ENCODE data around the gene OGFR. TPM values are rescaled to one million over a fixed set of nuclear protein-coding genes. Genes with fewer than 3 reads are reported as not detected.
"Not testable (repeated sequence)": the region's sequence is repeated elsewhere in the genome, so short reads cannot be mapped to it uniquely, and the experiment has no call there.

Gene OGFR
- polyA plus RNA-seq, 6 donors from 2014 or later = 20.6 to 74.6 (median 46.0) TPM

DNA sequence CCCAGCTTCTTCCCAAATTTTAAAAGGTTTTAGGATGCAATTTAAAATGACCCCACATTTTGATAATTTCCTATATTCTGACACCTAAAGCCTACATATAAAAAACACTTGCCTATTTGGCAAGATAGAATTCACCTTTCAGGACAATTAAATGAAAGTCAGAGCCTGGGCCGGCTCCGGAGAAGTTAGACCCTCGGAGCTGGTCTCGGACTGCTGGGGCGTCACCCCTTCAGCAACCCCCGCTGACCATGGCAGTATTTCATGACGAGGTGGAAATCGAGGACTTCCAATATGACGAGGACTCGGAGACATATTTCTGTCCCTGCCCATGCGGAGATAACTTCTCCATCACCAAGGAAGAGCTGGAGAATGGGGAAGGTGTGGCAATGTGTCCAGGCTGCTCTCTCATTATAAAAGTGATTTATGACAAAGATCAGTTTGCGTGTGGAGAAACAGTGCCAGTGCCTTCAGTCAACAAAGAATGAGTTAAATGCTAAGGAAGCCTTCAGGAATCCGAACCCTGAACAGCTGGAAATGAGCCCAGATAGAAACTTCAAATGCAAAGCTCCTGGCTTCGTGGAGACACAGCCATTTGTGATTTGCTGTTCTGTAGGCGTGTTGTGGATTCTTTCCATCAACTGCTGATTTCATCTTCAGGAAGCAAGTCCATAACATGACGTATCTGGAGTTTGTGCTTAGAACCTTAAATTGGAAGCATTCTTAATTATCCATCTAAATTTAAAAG, 41.0 kb downstream of the OGFR start:
- Mint-ChIP-seq H3K27ac (no peak overlapping the region), H3K9me3 (no peaks in the 10 kb centered on the region), H3K4me1 (peaks cover 0 to 3% (median 1%) of the 10 kb centered on the region in 3 donors), H3K27me3 (no peaks in the 10 kb centered on the region), H3K36me3 (peaks cover 0 to 5% of the 10 kb centered on the region in 2 donors), H3K4me3 (no peak overlapping the region)
- no peak for ATAC-seq (ENCODE audit: low read depth in 2 of 2)
- no peak for DNase-seq

DNA sequence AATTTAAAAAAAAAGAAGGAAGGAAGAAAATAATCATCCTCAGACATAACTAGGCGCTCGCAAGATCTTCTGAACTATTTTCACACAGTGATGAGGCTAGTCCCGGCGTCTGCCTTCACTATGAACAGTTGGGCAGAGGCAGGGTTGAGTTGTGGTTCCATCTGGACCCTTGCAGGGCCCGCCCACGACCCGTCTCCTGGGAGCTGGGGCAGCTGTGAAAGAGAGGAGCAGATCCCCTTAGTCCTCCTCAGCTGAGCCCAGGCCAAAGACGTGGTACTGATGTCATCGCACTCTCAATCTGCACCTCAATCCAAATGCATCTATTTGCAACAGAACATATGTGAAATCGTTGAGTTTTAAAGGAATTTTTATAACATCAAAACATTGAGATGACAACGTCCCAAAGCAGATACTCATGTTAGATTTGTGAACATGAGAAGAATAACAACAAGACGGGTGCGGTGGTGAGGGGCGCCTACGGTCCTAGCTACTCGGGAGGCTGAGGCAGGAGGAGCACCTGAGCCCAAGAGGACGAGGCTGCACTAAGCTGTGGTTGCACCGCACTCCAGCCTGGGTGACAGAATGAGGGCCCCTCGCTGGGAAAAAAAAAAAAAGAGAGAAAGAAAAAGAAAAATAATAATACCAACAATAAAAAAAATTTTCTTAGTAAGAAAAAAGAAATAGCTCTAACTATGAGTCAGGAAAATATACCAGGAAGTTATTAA, 41.7 kb downstream of the OGFR start:
- DNase-seq (no peak), ATAC-seq (ENCODE audit: low read depth in 2 of 2) (no peak)
- Mint-ChIP-seq H3K4me3 (no peak overlapping the region), H3K9me3 (no peaks in the 10 kb centered on the region), H3K27ac (peak overlapping the region in 1 of 6 donors; percentile 81), H3K27me3 (no peaks in the 10 kb centered on the region), H3K4me1 (peaks cover 0 to 3% (median 1%) of the 10 kb centered on the region in 3 donors), H3K36me3 (peaks cover 0 to 5% of the 10 kb centered on the region in 2 donors)

DNA sequence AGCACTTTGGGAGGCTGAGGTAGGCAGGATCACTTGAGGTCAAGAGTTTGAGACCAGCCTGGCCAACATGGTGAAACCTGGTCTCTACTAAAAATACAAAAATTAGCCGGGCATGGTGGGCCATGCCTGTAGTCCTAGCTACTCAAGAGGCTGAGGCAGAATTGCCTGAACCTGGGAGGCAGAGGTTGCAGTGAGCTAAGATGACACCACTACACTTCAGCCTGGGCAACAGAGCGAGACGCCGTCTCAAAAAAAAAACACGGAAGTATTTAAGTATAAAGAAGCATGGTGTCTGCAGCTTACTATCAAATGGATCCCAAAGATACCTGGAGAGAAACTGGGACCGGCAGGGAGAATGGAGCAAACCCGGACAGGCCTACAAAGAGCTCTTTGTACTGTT, 44.3 kb downstream of the OGFR start:
- not testable (repeated sequence) for ATAC-seq (ENCODE audit: low read depth in 2 of 2)
- peak overlapping the region in 1 of 6 donors; percentile 32 for H3K27ac Mint-ChIP-seq
- peaks cover 0 to 15% of the 10 kb centered on the region in 2 donors for H3K36me3 Mint-ChIP-seq

DNA sequence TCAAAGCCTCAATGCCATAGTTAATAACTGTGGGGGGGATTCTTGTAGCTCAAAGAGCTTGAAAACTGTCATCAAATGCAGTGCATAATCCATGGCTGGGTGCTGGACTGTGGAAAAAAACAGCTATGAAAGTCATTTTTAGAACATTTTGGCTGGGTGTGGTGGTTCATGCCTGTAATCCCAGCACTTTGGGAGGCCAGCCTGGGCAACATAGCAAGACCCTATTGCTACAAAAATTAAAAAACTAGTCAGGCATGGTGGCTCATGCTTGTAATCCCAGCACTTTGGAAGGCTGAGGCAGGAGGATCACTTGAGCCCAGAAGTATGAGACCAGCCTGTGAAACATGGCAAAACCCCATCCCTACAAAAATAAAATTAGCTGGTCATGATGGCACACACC, 44.8 kb downstream of the OGFR start:
- no peaks in the 10 kb centered on the region for H3K27me3 Mint-ChIP-seq
- H3K9me3 Mint-ChIP-seq = no peaks in the 10 kb centered on the region
- DNase-seq (no peak), ATAC-seq (ENCODE audit: low read depth in 2 of 2) (no peak)
- no peak overlapping the region for H3K4me3 Mint-ChIP-seq
- H3K36me3 Mint-ChIP-seq = peaks cover 0 to 18% of the 10 kb centered on the region in 2 donors
- peaks cover 0 to 7% (median 3%) of the 10 kb centered on the region in 3 donors for H3K4me1 Mint-ChIP-seq
- H3K27ac Mint-ChIP-seq = no peak overlapping the region

More for the DNA sequence above, 44.3 kb downstream of the OGFR start:
- H3K9me3 Mint-ChIP-seq, H3K27me3 Mint-ChIP-seq, DNase-seq, H3K4me1 Mint-ChIP-seq, H3K4me3 Mint-ChIP-seq: not testable (repeated sequence)

DNA sequence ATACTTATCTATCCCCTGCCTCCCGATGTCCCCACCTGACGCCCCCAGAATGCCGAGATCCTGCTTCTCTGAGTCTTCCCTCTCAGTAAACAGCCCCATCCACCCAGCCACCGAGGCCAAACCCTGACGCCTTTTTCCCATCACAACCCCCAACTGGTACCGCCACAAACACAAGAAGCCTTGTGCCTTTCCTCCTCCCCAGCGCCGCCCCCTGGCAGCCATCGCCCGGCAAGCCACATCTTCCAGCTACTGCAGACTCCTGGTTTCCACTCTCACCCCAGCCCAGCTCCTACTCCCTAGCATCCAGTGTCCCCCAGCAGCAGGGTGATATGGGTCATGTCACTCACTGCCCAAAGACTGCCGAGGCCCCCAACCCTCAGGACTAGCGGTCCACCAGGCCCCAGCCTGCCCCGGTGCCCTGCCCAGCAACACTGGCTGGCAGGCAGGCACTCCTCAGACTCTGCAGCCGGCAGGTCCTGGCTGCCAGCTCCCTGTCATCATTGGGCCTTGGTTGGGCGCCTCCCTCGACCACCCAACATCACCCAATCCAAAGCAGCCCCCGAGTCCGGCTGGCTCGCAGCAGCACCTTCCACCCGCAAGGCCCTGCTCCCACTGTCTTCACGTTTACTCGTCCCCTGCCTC, 45.8 kb downstream of the OGFR start:
- ATAC-seq (ENCODE audit: low read depth in 2 of 2) = no peak
- peaks cover 0 to 18% of the 10 kb centered on the region in 2 donors for H3K36me3 Mint-ChIP-seq
- H3K27ac Mint-ChIP-seq = peak overlapping the region in 3 of 6 donors; percentile 65 to 87 (median 86)
- H3K4me3 Mint-ChIP-seq = no peak overlapping the region
- no peak for DNase-seq
- peaks cover 0 to 7% (median 3%) of the 10 kb centered on the region in 3 donors for H3K4me1 Mint-ChIP-seq
- H3K27me3 Mint-ChIP-seq = no peaks in the 10 kb centered on the region
- H3K9me3 Mint-ChIP-seq = no peaks in the 10 kb centered on the region

DNA sequence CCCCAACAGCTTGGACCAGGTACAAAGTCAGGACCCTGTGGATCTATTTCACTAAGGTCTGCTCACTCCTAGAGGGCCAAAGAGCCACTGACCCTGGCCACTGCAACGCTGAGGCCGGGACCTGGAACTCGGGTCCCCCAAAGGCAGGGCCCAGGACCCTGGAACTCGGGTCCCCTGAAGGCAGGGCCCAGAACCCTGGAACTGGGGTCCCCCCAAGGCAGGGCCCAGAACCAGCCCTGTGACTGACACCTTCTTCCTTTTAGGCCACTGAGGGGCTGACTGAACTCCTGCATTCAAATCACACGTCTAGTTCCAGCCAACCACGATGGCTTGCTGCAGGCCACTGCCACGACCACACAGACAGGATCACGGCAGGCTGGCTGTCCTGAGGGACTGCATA, 47.6 kb downstream of the OGFR start:
- no peaks in the 10 kb centered on the region for H3K27me3 Mint-ChIP-seq
- no peak for DNase-seq
- ATAC-seq (ENCODE audit: low read depth in 2 of 2) = no peak
- peaks cover 0 to 7% (median 3%) of the 10 kb centered on the region in 3 donors for H3K4me1 Mint-ChIP-seq
- peaks cover 5 to 16% of the 10 kb centered on the region in 2 donors for H3K36me3 Mint-ChIP-seq
- no peak overlapping the region for H3K27ac Mint-ChIP-seq
- H3K4me3 Mint-ChIP-seq = peak overlapping the region in 1 of 8 donors; percentile 31
- no peaks in the 10 kb centered on the region for H3K9me3 Mint-ChIP-seq

DNA sequence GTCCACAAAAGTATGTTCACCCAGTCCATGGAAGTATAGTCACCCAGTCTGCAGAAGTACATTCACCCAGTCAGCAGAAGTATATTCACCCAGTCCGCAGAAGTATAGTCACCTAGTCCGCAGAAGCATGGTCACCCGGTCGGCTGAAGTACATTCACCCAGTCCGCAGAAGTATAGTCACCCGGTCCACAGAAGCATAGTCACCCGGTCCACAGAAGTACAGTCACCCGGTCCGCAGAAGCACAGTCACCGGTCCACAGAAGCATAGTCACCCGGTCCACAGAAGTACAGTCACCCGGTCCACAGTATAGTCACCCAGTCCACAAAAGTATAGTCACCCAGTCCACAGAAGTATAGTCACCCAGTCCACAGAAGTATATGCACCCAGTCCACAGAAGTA, 48.2 kb downstream of the OGFR start:
- ATAC-seq (ENCODE audit: low read depth in 2 of 2) = no peak
- no peak for DNase-seq
- no peaks in the 10 kb centered on the region for H3K9me3 Mint-ChIP-seq

DNA sequence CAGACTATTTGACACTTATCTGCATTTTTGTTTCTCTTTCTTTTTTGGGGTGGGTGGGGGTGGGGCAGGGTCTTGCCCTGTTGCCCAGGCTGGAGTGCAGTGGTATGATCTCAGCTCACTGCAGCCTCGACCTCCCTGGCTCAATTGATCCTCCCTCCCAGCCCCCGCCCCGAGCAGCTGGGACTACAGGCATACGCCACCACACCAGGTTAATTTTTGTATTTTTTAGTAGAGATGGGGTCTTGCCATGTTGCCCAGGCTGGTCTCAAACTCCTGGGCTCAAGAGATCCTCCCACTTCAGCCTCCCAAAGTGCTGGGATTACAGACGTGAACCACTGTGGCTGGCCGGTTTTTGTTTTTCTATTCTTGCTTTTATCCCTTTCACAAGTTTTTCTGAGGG, 48.7 kb downstream of the OGFR start:
- H3K27me3 Mint-ChIP-seq; ATAC-seq (ENCODE audit: low read depth in 2 of 2); DNase-seq; H3K4me3 Mint-ChIP-seq; H3K27ac Mint-ChIP-seq; H3K9me3 Mint-ChIP-seq: not testable (repeated sequence)
- Mint-ChIP-seq H3K36me3 (peaks cover 16 to 18% of the 10 kb centered on the region in 2 donors), H3K4me1 (peaks cover 3 to 10% (median 7%) of the 10 kb centered on the region in 3 donors)

More for the DNA sequence above, 48.2 kb downstream of the OGFR start:
- H3K4me1 Mint-ChIP-seq = peaks cover 0 to 7% (median 3%) of the 10 kb centered on the region in 3 donors
- no peaks in the 10 kb centered on the region for H3K27me3 Mint-ChIP-seq
- peak overlapping the region in 1 of 8 donors; percentile 31 for H3K4me3 Mint-ChIP-seq
- H3K36me3 Mint-ChIP-seq = peaks cover 11 to 18% of the 10 kb centered on the region in 2 donors
- H3K27ac Mint-ChIP-seq = no peak overlapping the region

DNA sequence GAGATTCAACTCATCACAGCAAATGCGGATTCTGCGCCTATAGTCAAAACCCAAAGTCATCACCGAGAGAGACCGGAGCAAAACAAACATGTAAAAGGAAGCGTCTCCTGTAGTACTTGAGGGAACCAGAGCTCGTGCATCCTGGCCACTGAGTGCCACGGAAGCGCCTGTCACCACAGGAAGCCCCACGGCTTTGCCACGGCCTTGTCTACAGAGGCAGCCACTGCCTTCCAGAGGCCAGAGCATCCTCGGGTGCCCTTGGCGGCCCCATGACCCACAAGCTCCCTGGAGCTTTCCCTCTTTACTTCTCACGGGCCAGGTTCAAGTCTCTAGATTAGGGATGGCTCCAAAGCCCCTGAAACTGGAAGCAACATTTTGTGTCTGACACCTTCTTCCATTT, 49.5 kb downstream of the OGFR start:
- peaks cover 5 to 12% (median 6%) of the 10 kb centered on the region in 3 donors for H3K4me1 Mint-ChIP-seq
- DNase-seq = no peak
- H3K4me3 Mint-ChIP-seq = no peak overlapping the region
- no peak overlapping the region for H3K27ac Mint-ChIP-seq
- peaks cover 17 to 18% of the 10 kb centered on the region in 2 donors for H3K36me3 Mint-ChIP-seq
- peaks cover 0 to 5% (median 4%) of the 10 kb centered on the region in 3 donors for H3K27me3 Mint-ChIP-seq
- no peak for ATAC-seq (ENCODE audit: low read depth in 2 of 2)
- H3K9me3 Mint-ChIP-seq = no peaks in the 10 kb centered on the region

DNA sequence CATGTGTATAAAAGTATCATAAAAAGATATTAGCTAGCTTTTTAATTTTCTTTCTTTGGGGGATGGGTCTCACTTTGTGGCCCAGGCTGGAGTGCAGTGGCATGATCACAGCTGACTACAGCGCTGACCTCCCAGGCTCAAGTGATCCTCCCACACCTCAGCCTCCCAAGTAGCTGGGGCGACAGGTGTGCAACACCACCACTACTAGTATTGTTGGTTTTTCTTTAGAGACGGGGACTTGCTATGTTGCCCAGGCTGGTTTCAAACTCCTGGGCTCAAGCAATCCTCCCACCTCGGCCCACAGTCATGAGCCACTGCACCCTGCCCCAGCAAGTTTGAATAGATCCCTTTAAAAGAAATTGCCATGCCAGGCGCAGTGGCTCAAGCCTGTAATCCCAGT, 50.5 kb downstream of the OGFR start:
- DNase-seq (no peak), ATAC-seq (ENCODE audit: low read depth in 2 of 2) (no peak)
- no peak overlapping the region for H3K27ac Mint-ChIP-seq
- H3K9me3 Mint-ChIP-seq = no peaks in the 10 kb centered on the region
- H3K27me3 Mint-ChIP-seq = peaks cover 0 to 5% (median 4%) of the 10 kb centered on the region in 3 donors
- no peak overlapping the region for H3K4me3 Mint-ChIP-seq
- H3K36me3 Mint-ChIP-seq = peaks cover 17 to 18% of the 10 kb centered on the region in 2 donors
- H3K4me1 Mint-ChIP-seq = peaks cover 5 to 16% (median 7%) of the 10 kb centered on the region in 3 donors

DNA sequence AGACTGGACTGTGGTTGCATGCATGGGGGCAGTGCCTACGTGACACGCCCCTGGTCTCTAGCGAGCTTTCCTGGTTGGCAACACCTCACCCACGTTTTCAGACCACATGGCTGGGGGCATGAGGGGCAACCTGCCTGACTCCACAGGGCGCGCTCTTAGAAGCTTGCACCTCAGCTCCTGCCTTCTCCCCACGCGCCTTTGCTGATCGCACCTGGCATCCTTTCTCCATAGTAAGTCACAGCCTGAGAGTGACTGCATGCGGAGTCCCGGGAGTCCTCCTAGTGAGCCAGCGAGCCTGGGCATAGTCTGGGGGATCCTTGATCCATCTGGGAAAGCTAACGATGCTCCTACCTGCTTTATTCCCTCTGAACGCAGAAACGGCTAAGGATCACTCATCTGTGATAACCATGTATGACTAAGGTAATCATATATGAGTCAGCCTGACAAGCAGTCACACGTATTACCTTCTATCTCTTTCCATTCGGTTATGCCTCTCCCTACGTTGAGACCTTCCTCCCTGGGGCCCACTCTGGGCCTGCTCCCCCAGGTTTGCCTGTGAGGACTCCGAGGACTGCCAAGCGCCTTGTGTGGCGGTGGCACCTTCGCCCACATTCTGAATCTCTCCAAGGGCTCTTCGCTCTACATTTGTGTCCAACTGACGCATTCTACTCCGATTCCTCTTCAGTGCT, 52.4 kb downstream of the OGFR start:
- H3K36me3 Mint-ChIP-seq = peaks cover 17 to 18% of the 10 kb centered on the region in 2 donors
- DNase-seq = no peak
- H3K27ac Mint-ChIP-seq = no peak overlapping the region
- peaks cover 0 to 5% (median 4%) of the 10 kb centered on the region in 3 donors for H3K27me3 Mint-ChIP-seq
- peaks cover 0 to 2% (median 0%) of the 10 kb centered on the region in 7 donors for H3K9me3 Mint-ChIP-seq
- no peak overlapping the region for H3K4me3 Mint-ChIP-seq
- H3K4me1 Mint-ChIP-seq = peaks cover 11 to 20% (median 13%) of the 10 kb centered on the region in 3 donors
- no peak for ATAC-seq (ENCODE audit: low read depth in 2 of 2)

DNA sequence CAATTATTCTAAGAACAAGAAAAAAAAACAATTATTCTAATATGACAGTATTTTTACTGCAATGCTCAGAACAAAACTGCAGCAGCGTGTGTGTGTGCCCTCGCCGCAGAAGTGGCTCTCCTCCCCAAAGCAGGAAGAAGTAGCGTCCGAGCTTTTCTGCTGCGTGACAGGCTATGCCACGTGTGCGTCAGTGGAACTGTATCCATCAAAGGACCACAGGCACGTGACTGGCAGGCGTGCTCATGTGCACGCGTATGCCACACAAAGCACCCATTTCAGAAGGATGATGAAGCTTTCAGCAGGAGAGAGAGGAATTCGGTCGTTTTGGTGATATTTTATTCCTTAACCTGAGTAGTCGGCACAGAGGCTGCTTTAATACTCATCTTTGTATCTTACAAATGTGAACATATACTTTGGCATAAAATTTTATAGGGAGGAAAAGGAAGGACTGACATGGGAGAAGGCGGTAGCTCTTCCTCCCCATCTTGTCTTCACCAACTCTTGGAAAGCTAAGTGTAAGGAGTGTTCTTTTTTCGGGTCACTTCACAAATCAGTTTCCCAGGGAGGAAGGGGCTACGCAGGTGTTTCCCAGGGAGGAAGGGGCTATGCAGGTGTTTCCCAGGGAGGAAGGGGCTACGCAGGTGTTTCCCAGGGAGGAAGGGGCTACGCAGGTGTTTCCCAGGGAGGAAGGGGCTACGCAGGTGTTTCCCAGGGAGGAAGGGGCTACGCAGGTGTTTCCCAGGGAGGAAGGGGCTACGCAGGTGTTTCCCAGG, 53.6 kb downstream of the OGFR start:
- Mint-ChIP-seq H3K9me3 (peaks cover 0 to 6% (median 3%) of the 10 kb centered on the region in 7 donors), H3K4me3 (peak overlapping the region in 3 of 8 donors; percentile 32 to 57 (median 43)), H3K36me3 (peaks cover 11 to 17% of the 10 kb centered on the region in 2 donors), H3K27me3 (peaks cover 0 to 5% (median 4%) of the 10 kb centered on the region in 3 donors), H3K27ac (peak overlapping the region in 1 of 6 donors; percentile 52), H3K4me1 (peaks cover 15 to 17% (median 16%) of the 10 kb centered on the region in 3 donors)
- ATAC-seq (ENCODE audit: low read depth in 2 of 2) (no peak), DNase-seq (no peak)

All from naive B cell (primary cell).